Mesenteric fat pad (tissue), 1 donor: Measurements from ENCODE around the gene KDM4B. TPM values are rescaled to one million over a fixed set of nuclear protein-coding genes. Genes with fewer than 3 reads are reported as not detected.

Experiments used
- DNase-seq: peaks from one replicate; pipeline ENCODE4 v3.0.0-alpha.2; 2020; ENCODE audit warnings: low spot score
- total RNA-seq: library from RNA; stranded (reverse); fragmentation: NEBNext Ultra II Directional; extraction: Animal tissue kit (Norgen Biotek cat#: 25700); gene quantifications from one replicate; pipeline ENCODE4 v1.2.1, GENCODE V29; 2021
- donor health status: DM: yes; HTN: yes; CAD: no.

KDM4B gene
- total RNA-seq, 1 donor from 2014 or later = 46.1 TPM

GRCh38 chr19:5120321-5120720, 151.4 kb downstream of the KDM4B start:
- DNase-seq = no peak

GRCh38 chr19:5120833-5121232, 151.9 kb downstream of the KDM4B start:
- DNase-seq = no peak

- no peak for DNase-seq
These were observed 152.6 kb downstream of the KDM4B start for GRCh38 chr19:5121266-5122120.

GRCh38 chr19:5122121-5122400, 153.1 kb downstream of the KDM4B start:
- no peak for DNase-seq

- no peak for DNase-seq
These were observed 153.9 kb downstream of the KDM4B start for GRCh38 chr19:5122671-5123409.

GRCh38 chr19:5123646-5124045, 154.7 kb downstream of the KDM4B start:
- no peak for DNase-seq

- DNase-seq = no peak
These were observed 155.4 kb downstream of the KDM4B start for GRCh38 chr19:5124111-5124855.

- no peak for DNase-seq
These were observed 156.5 kb downstream of the KDM4B start for GRCh38 chr19:5125376-5125775.

GRCh38 chr19:5125797-5126497, 157.0 kb downstream of the KDM4B start:
- no peak for DNase-seq

GRCh38 chr19:5126498-5127223, 157.7 kb downstream of the KDM4B start:
- DNase-seq = no peak

- no peak for DNase-seq
These were observed 158.8 kb downstream of the KDM4B start for GRCh38 chr19:5127717-5128116.

- DNase-seq = no peak
These were observed 159.5 kb downstream of the KDM4B start for GRCh38 chr19:5128251-5128935.

GRCh38 chr19:5128936-5129389, 160.1 kb downstream of the KDM4B start:
- no peak for DNase-seq

- no peak for DNase-seq
These were observed 160.8 kb downstream of the KDM4B start for GRCh38 chr19:5129691-5130090.

GRCh38 chr19:5130371-5131030, 161.6 kb downstream of the KDM4B start:
- DNase-seq = no peak

- no peak for DNase-seq
These were observed 162.2 kb downstream of the KDM4B start for GRCh38 chr19:5131031-5131505.

GRCh38 chr19:5131506-5132205, 162.7 kb downstream of the KDM4B start:
- no peak for DNase-seq

GRCh38 chr19:5132206-5132560, 163.3 kb downstream of the KDM4B start:
- no peak for DNase-seq
